Ishikawa (cell line): ENCODE results near the gene ARHGEF4.

Experiments
- CEBPB ChIP-seq: IDR thresholded peaks from 2 replicates; pipeline ENCODE4 v1.6.1; 2012
- CREB1 ChIP-seq: IDR thresholded peaks from 2 replicates; pipeline ENCODE4 v1.6.1; 2012; ENCODE audit warnings: low read depth
- RAD21 ChIP-seq: IDR thresholded peaks from 2 replicates; pipeline ENCODE4 v1.6.1; 2012; ENCODE audit warnings: low read depth
- TAF1 ChIP-seq: IDR thresholded peaks from 2 replicates; pipeline ENCODE4 v1.6.1; 2012; ENCODE audit warnings: low read depth, mild to moderate bottlenecking
- TEAD4 ChIP-seq: IDR thresholded peaks from 2 replicates; pipeline ENCODE4 v1.6.1; 2012

DNA sequence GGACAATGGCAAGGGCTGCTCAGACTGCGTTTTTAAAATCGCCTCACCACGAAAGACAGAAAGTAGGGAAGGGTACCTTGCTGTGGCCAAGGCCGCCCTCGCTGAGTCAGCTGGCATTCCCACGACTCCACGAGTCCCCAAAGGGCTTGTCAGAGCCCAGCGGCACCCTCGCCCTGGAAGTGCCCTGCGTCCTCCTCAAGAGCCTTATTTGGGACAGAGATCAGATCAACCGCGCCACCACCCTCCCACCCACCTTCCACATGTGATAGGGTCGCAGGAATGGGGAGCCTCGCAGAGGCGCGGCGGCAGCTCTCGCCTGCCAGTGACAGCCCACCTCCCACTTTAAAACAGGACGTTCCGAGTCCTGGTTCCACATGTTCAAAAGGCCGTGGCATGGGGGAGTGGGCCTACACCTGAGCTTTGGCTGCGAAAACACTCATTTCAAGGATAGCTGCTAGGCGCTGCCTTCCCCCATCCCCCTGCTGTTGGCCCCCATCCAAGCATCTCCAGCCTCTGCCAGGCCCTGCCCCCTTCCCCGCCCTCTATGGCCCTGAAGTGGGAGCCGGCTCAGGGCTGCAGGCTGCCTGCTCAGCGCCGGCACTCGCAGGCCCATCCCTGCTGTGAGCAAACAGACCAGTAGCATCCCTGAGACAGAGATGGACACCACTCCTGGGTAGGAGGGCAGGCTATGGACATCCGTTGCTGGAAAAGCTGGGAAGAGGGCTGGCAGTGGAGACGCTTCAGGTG lies 38.1 kb upstream of the ARHGEF4 start:
- no peak for TF ChIP-seq CEBPB
- TF ChIP-seq CREB1 = no peak
- no peak for TF ChIP-seq TAF1
- no peak for TF ChIP-seq RAD21
- no peak for TF ChIP-seq TEAD4
